RWPE2 (cell line): ENCODE measurements around the gene CENPP.
"Not testable (repeated sequence)": the region's sequence is repeated elsewhere in the genome, so short reads cannot be mapped to it uniquely, and the experiment has no call there.

Source experiments
- ATAC-seq: fragments of 200-7000 bp; cut with Tn5 transposase; 3 replicates; pipeline ENCODE4 v1.9.1; 2021; ENCODE audit warnings: low read depth
- DNase-seq: peaks from one replicate; pipeline ENCODE4 v3.0.0-alpha.2; 2020; ENCODE audit warnings: low spot score
- H3K27ac ChIP-seq: fragments of 450-650 bp; 2 replicates; pipeline ENCODE4 v1.5.1; 2017; ENCODE audit warnings: mild to moderate bottlenecking; ENCODE audit not compliant: poor library complexity, severe bottlenecking
- H3K27me3 ChIP-seq: fragments of 250-450 bp; sonication (Bioruptor Pico); 2 replicates; pipeline ENCODE4 v1.5.1; 2021; ENCODE audit warnings: mild to moderate bottlenecking, moderate library complexity; ENCODE audit not compliant: insufficient read depth, poor library complexity, severe bottlenecking
- H3K36me3 ChIP-seq: fragments of 250-450 bp; sonication (Bioruptor Pico); 2 replicates; pipeline ENCODE4 v1.5.1; 2020; ENCODE audit warnings: low read depth, mild to moderate bottlenecking, moderate library complexity
- H3K4me1 ChIP-seq: fragments of 250-450 bp; sonication (Bioruptor Pico); 2 replicates; pipeline ENCODE4 v1.5.1; 2021; ENCODE audit warnings: mild to moderate bottlenecking, moderate library complexity; ENCODE audit not compliant: insufficient read depth, poor library complexity, severe bottlenecking
- H3K4me3 ChIP-seq: fragments of 250-450 bp; sonication (Bioruptor Pico); 2 replicates; pipeline ENCODE4 v1.5.1; 2021; ENCODE audit warnings: mild to moderate bottlenecking, moderate library complexity; ENCODE audit not compliant: severe bottlenecking
- H3K9me3 ChIP-seq: fragments of 250-450 bp; sonication (Bioruptor Pico); 2 replicates; pipeline ENCODE4 v1.5.1; 2021; ENCODE audit warnings: mild to moderate bottlenecking, moderate library complexity; ENCODE audit not compliant: severe bottlenecking
- CTCF ChIP-seq: fragments of 450-650 bp; IDR thresholded peaks from one replicate; pipeline ENCODE4 v1.5.1; 2017; ENCODE audit warnings: mild to moderate bottlenecking, moderate library complexity; ENCODE audit not compliant: poor library complexity, severe bottlenecking

The CENPP gene

GRCh38 chr9:92564982-92565381 lies 239.2 kb downstream of the CENPP start:
- H3K9me3 ChIP-seq, result no peaks in the 10 kb centered on the region
- ATAC-seq (no peak), DNase-seq (no peak)
- no peak overlapping the region for H3K27ac ChIP-seq
- TF ChIP-seq CTCF, result no peak
- no peaks in the 10 kb centered on the region for H3K36me3 ChIP-seq
- no peak overlapping the region for H3K4me3 ChIP-seq
- peaks cover 9% of the 10 kb centered on the region for H3K4me1 ChIP-seq
- H3K27me3 ChIP-seq, result no peaks in the 10 kb centered on the region

GRCh38 chr9:92571871-92572270 lies 246.1 kb downstream of the CENPP start:
- H3K4me1 ChIP-seq, H3K4me3 ChIP-seq, H3K9me3 ChIP-seq, ATAC-seq, H3K36me3 ChIP-seq, H3K27ac ChIP-seq, DNase-seq, H3K27me3 ChIP-seq: not testable (repeated sequence)

- not testable (repeated sequence) for H3K4me3 ChIP-seq, H3K36me3 ChIP-seq, H3K4me1 ChIP-seq, H3K27ac ChIP-seq, H3K27me3 ChIP-seq, H3K9me3 ChIP-seq, ATAC-seq, DNase-seq
Observed at GRCh38 chr9:92573612-92574011, 247.9 kb downstream of the CENPP start.

DNA sequence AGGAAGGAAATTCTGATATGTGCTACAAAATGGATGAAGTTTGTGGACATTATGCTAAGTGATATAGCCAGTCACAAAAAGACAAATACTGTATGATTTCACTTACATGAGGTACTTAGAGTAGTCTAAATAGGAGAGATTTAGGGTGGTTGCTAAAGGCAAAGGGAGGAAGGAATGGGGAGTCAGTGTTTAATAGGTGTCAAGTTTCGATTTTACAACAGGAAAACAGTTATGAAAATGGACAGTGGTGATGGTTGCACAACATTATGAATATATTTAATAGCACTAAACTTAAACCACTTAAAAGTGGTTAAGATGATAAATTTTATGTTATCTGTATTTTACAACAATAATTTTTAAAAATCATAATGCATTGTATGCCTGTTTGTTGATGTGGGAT lies 250.4 kb downstream of the CENPP start:
- Histone ChIP-seq H3K9me3 (no peaks in the 10 kb centered on the region), H3K27ac (no peak overlapping the region), H3K4me1 (peaks cover 4% of the 10 kb centered on the region), H3K27me3 (no peaks in the 10 kb centered on the region), H3K4me3 (no peak overlapping the region), H3K36me3 (no peaks in the 10 kb centered on the region)
- no peak for ATAC-seq
- DNase-seq, result no peak
- TF ChIP-seq CTCF, result no peak

- DNase-seq, result no peak
- Histone ChIP-seq H3K36me3 (no peaks in the 10 kb centered on the region), H3K27me3 (no peaks in the 10 kb centered on the region), H3K4me3 (no peak overlapping the region), H3K27ac (no peak overlapping the region), H3K9me3 (peaks cover 1% of the 10 kb centered on the region), H3K4me1 (no peaks in the 10 kb centered on the region)
- ATAC-seq, result no peak
- TF ChIP-seq CTCF, result no peak
Observed at GRCh38 chr9:92589923-92590322, 264.2 kb downstream of the CENPP start.

- no peak for TF ChIP-seq CTCF
- Histone ChIP-seq H3K27me3 (no peaks in the 10 kb centered on the region), H3K4me3 (no peak overlapping the region), H3K4me1 (no peaks in the 10 kb centered on the region), H3K9me3 (peaks cover 1% of the 10 kb centered on the region), H3K36me3 (no peaks in the 10 kb centered on the region), H3K27ac (no peak overlapping the region)
- no peak for ATAC-seq
- no peak for DNase-seq
Observed at GRCh38 chr9:92590377-92590776, 264.6 kb downstream of the CENPP start.
